Measurements from ENCODE around the gene LILRB2.
"Not testable (repeated sequence)": the region's sequence is repeated elsewhere in the genome, so short reads cannot be mapped to it uniquely, and the experiment has no call there.

Gene LILRB2

DNA sequence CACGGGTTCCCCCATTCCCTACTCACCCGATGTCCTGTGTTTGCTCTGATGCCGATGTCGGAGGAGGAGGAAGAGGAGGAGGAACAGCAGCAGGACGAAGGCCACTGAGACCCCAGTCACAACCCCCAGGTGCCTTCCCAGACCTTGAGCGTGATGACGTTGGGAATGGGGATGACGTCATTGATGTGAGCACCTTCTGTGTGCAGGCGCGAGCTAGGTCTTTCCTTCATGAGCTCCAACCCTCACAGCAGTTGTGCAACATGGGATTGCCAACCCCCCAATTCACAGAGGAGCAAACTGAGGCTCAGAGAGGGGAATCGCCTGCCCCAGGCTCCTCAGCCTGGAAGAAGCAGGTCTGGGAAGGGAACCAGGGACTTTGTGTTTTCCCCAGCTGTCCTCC lies 28.1 kb downstream of the LILRB2 start:
- no peak for DNase-seq

DNA sequence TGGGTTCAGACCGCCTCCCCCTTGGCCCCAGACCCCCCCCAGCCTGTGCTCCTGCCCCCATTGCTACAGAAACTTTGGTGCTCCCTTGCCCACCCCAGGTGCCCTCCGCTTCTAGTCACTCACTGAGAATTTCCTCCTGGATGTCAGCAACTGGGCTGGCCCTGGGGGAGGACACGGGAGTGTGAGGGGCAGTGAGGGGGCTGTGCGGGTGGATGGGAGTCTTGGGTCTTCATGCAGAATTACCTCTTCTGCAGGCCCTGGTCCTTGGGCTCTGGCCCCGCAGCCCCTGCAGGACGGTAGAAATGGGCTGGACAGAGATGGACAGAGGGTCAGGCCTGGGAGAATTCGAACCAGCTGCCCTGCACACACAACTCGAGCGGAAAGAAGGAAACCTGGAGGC lies 28.7 kb downstream of the LILRB2 start:
- DNase-seq, result no peak

More for the DNA sequence above, 28.1 kb downstream of the LILRB2 start:
- in situ Hi-C loops (cut with HindIII; ENCODE audit: low pct_ligation_motif_present, low pct_unique_long_range_greater_than_20kb, low sequenced_read_pairs), result no loop called here

DNA sequence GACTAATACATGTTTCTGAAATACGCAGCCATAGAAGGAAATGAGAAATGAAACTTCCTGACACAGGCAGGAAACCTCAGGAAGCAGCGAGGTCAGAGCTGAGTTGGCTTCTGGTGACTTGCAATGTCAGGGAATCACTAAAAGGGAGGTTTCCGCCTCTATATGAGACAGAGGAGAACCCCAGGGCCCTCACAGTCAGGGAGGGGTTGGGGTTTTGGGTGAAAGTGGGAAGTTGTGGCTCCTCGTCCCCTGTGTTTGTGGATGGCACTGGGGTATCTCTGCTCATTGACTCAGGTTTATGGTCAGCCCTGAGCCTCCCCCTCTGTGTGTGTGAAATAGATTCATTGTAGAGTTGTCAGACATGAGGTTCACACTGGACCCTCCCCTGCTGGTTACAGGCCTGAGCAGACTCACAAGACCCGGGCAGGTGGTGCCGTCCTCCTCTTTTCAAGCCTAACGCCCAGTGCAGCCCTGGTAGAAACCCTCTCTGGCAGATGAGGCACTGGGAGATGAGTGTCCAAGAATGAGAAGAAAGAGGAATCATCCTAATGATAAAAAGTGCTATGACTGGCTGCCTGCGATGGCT lies 32.8 kb downstream of the LILRB2 start:
- in situ Hi-C loops (cut with HindIII; ENCODE audit: low pct_ligation_motif_present, low pct_unique_long_range_greater_than_20kb, low sequenced_read_pairs), result no loop called here
- no peak for DNase-seq

More for the DNA sequence above, 28.7 kb downstream of the LILRB2 start:
- in situ Hi-C loops (cut with HindIII; ENCODE audit: low pct_ligation_motif_present, low pct_unique_long_range_greater_than_20kb, low sequenced_read_pairs), result no loop called here

DNA sequence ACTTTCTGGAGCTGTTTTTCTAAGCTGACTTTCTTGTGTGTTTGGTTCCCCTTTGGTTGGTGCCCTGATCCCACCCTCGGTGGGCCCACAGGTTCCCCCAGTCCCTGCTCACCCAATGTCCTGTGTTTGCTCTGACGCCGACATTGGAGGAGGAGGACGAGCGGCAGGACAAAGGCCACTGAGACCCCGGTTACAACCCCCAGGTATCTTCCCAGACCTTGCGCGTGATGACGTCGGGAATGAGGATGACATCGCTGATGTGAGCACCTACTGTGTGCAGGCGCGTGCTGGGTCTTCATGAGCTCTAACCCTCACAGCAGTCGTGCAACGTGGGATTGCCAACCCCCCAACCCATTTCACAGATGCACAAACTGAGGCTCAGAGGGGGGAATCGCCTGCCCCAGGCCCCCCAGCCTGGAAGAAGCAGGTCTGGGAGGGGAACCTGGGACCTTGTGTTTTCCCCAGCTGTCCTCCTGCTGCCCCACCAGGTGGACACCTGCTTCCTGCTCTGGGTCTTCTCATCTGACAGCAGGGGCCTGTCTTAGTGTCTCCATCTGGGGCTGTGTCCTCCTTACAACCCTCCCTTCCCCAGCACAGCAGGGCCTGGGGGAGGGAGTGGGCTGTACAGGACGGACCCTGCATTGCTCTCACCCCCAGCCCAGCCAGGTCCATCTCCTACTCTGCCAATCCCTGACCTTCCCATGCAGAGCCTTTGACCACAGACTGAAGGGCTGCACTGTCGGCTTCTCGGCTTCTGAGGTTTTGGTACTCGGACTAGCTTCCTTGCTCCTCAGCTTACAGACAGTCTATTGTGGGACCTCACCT lies 33.6 kb downstream of the LILRB2 start:
- no peak for DNase-seq
- in situ Hi-C loops (cut with HindIII; ENCODE audit: low pct_ligation_motif_present, low pct_unique_long_range_greater_than_20kb, low sequenced_read_pairs), result no loop called here

DNA sequence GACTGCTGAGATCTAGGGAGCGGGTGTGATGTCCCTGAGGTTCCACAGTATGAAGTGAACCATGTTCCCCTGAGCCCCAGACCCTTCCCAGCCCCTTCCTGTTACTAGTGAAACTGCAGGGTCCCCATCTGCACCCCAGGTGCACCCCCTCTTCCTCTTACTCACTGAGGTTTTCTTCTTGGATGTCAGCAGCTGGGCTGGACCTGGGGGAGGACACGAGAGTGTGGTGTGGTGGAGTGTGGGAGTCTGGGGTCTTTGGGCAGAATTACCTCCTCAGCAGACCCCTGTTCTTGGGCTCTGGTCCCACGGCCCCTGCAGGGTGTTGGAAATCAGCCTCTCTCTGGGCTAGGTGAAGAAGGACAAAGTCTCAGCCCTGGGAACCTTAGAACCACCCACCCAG lies 35.0 kb downstream of the LILRB2 start:
- in situ Hi-C loops (cut with HindIII; ENCODE audit: low pct_ligation_motif_present, low pct_unique_long_range_greater_than_20kb, low sequenced_read_pairs), result no loop called here
- no peak for DNase-seq

DNA sequence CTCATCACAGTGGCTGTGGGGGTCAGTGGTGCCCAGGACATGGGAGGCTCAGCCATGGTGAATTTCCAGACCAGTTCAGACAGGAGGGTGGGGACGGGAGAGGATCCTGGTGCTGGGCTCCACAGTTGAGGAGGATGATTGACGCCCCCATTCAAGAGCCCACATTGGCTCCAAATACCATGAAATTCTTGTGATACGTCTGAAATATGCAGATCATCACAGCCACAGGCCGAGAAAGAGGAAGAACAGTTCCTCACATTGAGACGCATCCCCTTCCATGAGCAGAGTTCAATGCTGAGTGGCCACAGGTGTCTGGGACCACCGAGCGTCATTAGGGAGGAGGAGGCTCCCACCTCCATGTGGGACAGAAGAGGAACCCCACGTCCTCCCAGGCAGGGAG lies 37.1 kb downstream of the LILRB2 start:
- DNase-seq; in situ Hi-C loops (cut with HindIII; ENCODE audit: low pct_ligation_motif_present, low pct_unique_long_range_greater_than_20kb, low sequenced_read_pairs): not testable (repeated sequence)

DNA sequence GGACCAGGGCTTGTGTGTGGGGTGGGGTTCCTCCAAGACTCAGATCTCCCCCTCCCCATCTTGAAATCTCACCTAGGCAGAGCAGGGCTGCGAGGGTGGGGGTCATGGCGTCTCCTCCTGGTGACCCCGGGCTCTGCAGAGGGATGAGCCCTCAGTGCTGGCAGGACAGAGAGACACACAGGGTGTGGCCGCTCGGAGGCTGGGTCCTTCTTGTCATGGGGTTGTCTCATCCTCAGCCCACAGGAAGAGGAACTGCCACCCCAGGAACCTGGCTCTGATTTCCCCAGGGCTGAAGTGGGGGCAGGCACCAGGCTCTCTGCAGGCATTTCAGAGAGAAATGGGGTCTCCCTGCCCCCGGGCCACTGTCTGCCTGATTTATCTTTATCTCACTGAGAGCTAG lies 38.3 kb downstream of the LILRB2 start, which contains the start of gene LILRA6:
Gene LILRA6 (minus strand): TSS at position 145 of the 400 bp plus-strand sequence.
- in situ Hi-C loops (cut with HindIII; ENCODE audit: low pct_ligation_motif_present, low pct_unique_long_range_greater_than_20kb, low sequenced_read_pairs); DNase-seq: not testable (repeated sequence)

DNA sequence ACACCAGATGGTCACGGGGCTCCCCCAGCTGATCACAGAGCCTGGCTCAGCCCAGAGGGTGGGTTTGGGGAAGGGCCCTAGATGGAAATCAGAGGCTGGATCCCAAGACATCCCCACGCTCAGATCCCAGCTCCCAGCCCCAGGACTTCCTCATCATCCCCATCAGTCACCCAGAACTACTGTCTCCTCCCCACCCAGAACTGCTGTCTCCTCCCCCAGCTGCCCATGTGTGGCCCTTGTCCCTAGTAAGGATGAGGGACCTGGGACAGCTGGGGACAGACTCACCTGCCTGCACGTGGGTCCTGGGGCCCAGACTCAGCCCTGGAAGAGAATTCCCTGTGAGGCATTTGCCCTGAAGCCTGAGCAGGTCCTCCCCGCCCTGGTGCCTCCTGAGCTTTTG lies 38.7 kb downstream of the LILRB2 start:
- DNase-seq; in situ Hi-C loops (cut with HindIII; ENCODE audit: low pct_ligation_motif_present, low pct_unique_long_range_greater_than_20kb, low sequenced_read_pairs): not testable (repeated sequence)

DNA sequence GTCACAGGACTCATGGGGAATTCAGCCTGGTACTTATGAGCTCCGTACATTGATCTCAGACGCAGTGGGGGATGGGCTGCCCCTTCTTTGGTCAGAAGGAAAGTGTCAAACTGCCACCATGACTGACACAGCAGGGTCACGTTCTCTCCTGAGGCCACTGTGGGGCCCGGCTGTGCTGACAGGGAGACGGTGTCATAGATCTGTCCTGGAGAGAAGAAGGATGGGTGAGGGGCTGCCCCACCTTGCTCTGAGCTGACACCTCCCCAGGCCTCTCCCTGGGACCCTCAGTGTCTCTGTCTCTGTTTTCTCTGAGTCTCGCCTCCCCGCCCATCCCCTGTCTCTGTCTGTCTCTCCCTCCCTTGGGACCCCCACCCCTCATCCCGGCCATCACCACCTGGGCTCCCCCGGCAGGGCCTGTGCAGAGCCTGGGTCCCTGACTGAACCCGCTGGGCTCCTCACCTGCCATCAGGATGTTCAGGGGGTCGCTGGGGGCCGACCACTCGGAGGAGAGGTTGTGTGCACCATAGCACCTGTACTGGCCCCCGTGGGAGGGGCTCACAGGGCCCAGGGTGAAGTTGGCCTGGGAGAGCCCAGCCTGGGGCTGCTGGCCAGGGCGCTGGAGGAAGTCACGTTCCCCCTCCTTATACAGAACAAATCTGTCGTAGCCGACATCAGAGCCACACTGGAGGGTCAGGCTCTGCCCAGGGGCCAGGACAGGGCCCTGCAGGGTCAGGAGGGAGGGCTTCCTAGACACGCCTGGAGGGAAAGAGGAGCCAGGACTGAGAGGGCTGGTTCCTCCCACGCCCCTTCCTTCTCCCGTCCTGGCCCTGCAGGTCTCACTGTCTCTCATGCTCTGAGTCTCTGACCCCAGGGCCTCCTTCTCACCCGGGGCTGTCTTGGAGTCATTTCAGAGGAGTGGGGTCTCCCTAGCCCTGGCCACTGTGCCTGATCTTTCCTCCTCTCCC lies 40.3 kb downstream of the LILRB2 start:
- DNase-seq; in situ Hi-C loops (cut with HindIII; ENCODE audit: low pct_ligation_motif_present, low pct_unique_long_range_greater_than_20kb, low sequenced_read_pairs): not testable (repeated sequence)

DNA sequence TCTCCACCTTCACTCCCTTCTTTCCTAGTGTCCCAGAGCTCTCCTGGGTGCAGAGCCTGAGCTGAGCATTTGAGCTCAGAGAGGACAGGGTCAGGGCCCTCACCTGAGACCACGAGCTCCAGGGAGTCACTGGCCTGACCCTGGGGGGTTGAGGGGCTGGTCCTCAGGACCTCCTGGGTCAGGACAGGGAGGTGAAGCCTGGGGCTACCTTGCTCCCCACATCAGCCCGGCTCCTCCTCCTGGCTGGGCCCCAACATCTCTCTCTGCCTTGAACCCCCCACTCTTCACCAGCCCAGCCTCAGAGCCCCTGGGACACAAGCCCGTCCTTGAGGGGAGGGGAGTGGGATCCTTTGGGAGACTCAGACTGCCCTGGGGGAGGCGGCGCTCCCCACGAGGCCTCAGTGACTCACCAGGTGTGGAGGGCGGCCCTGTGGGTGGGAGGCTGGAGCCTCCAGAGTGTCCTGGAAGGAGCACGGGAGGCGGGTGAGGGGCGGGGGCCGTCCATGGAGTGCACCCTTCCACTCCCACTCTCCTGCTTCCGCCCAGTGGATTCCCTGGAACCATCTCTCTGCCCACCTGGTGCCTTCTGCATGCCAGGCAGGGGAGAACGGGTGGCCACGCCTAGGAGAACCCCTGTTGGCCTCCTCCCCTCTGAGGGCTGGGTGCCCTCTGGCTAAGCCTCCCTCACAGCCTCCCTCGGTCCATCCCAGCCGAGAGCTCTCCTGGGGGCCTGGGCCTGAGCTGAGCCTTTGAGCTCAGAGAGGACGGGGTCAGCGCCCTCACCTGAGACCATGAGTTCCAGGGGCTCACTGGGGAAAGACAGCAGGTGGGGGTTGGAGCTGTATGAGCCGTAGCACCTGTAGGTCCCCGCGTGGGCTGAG lies 41.2 kb downstream of the LILRB2 start:
- in situ Hi-C loops (cut with HindIII; ENCODE audit: low pct_ligation_motif_present, low pct_unique_long_range_greater_than_20kb, low sequenced_read_pairs); DNase-seq: not testable (repeated sequence)

DNA sequence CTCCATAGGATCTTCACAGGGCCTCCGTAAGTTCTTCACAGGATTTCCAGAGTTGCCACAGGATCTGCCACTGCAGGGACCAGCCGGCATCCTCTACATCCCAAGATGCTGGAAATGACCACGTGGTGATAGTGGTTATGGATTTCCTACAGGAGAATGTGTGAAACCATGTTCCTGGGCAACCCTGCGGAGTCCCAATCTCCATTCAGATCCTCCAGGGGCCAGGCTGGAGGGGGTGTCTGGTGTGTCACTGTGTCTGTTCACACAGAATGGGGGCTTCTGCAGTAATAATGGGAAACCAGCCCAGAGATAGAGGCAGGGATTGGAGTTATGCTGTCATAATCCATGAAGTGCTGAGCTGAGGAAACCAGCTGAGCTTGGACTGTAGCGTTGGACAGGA lies 47.0 kb downstream of the LILRB2 start:
- DNase-seq, result no peak
- in situ Hi-C loops (cut with HindIII; ENCODE audit: low pct_ligation_motif_present, low pct_unique_long_range_greater_than_20kb, low sequenced_read_pairs), result no loop called here

DNA sequence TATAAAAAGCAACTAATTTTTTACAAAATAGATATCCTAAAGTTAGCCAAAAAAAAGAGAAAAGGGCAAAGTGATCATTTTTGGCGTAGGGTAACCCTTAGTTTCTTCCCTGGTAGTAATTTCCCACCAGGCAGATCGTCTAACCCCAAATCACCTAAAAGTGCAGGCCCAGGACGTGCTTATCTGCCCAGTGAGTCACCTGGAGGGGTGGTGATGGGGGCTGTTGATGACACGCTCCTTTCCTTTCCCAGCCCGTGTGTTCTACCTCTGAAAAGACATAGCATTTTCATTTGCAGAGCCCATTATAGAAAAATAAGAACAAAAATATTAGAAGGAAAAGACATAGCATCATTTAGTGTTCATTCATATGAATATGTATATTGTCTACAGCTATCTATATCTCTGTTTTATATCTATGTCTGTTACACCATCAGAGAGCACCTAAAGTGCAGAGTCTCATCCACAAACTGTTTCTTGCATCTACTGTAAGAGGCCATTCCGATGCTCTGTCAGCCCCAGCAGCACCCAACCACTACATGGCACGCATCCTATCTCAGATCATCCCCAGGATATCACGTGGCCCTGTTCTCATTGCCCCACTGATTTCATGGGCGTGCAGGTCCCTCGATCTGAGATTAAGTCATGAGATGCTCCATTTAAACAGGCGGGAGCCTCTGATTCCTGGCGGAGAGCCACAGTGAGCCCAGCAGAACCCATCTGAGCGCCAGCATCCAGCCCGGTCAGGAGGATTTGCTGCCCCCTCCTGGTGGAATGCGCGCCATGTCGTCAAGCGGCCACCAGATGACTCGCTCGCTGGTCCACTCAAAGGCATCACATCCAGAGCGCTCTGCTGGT lies 49.6 kb downstream of the LILRB2 start:
- in situ Hi-C loops (cut with HindIII; ENCODE audit: low pct_ligation_motif_present, low pct_unique_long_range_greater_than_20kb, low sequenced_read_pairs), result no loop called here
- DNase-seq, result peak; percentile 68

DNA sequence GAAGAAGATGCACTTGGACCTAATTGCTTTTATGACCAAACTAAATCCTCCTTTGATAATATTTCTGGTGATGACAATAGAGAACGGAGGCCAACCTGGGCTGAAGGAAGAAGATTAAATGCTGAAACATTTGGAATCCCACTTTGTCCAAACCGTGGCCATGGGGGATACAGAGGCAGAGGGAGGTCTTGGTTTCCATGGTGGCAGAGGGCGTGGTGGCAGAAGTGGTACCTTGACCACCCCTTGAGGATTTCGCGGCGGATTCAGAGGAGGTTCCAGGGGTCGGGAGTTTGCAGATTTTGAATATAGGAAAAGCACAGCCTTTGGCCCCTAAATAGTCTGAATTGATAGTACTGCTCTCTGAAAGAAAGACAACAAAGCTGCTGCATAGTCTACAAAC lies 50.9 kb downstream of the LILRB2 start:
- in situ Hi-C loops (cut with HindIII; ENCODE audit: low pct_ligation_motif_present, low pct_unique_long_range_greater_than_20kb, low sequenced_read_pairs), result no loop called here
- no peak for DNase-seq

DNA sequence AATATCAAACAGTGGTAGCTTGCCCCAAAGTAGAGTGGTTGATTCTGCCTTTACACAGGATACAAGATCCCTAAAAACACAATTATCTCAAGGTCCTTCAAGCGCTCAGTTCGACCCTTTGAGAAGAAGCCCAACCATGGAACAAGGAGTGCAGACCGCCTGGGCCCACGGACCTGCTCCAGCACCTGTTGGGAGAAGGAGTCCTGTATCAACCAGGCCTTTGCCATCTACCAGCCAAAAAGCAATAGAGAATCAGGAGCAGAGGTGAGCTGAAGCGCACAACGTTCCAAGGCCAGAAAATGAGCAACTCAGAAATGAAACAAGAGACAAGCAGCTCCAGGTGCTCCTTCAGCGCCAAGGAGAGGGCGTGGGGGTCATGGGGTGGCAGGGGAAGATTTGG lies 51.8 kb downstream of the LILRB2 start:
- no peak for DNase-seq
- in situ Hi-C loops (cut with HindIII; ENCODE audit: low pct_ligation_motif_present, low pct_unique_long_range_greater_than_20kb, low sequenced_read_pairs), result no loop called here

DNA sequence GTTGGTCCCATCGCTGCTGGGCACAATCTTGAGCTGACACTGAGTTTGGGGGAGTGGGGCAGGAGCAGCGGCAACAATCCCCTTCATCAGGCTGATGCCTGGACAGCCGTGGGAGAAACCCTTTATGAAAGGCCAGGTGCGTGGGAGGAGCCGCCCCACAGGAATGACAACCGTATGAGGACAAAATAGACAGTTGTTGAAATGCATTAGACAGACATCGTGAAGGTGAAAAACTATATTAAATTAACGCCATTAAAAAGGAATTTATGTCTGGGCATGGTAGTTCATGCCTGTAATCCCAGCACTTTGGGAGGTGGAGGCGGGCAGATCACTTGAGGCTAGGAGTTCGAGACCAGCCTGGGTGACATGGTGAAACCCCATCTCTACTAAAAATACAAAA lies 56.3 kb downstream of the LILRB2 start:
- DNase-seq; in situ Hi-C loops (cut with HindIII; ENCODE audit: low pct_ligation_motif_present, low pct_unique_long_range_greater_than_20kb, low sequenced_read_pairs): not testable (repeated sequence)

DNA sequence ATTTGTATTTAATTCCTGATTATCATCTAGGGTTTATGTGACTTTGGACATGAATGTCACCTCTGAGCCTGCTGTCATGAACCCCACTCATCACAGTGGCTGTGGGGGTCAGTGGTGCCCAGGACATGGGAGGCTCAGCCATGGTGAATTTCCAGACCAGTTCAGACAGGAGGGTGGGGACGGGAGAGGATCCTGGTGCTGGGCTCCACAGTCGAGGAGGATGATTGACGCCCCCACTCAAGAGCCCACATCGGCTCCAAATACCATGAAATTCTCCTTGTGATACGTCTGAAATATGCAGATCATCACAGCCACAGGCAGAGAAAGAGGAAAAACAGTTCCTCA lies 57.0 kb downstream of the LILRB2 start:
- DNase-seq; in situ Hi-C loops (cut with HindIII; ENCODE audit: low pct_ligation_motif_present, low pct_unique_long_range_greater_than_20kb, low sequenced_read_pairs): not testable (repeated sequence)
